ENCODE results near the gene KIR2DL3.
"Not testable (repeated sequence)": the region's sequence is repeated elsewhere in the genome, so short reads cannot be mapped to it uniquely, and the experiment has no call there.

KIR2DL3 gene

DNA sequence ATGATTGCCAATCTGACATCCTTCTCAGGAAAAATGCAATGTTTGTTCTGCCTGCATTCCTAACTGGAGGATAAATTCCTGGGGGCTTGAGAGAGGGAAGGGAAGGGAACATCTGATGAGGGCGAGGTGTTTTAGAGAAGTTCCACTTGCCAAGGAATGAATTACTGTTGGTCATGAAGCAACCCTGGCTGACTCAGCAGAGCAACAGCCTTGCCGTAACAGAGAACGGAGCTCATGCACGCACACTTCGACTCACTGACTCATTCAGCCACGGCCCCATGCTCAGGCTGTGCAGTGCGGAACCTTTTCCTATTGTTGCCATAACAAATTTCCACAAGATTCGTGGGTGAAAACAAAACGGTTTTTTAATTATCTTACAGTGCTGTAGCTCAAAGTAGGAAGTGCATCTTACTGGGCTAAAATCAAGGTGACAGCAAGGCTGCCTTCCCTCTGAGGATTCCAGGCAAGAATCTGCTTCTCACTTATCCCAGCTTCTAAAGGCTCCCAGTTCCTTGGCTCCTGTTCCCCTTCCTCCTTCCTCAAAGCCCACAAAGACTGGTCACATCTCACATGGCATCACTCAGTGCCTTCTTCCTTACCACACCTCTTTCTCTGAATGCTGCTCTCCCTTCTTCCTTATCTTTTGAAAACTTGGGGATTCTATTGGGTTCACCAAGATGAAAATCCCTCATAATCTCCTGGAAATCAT is 9.5 kb downstream of the KIR2DL3 start:
- DNase-seq = peak; percentile 98

DNA sequence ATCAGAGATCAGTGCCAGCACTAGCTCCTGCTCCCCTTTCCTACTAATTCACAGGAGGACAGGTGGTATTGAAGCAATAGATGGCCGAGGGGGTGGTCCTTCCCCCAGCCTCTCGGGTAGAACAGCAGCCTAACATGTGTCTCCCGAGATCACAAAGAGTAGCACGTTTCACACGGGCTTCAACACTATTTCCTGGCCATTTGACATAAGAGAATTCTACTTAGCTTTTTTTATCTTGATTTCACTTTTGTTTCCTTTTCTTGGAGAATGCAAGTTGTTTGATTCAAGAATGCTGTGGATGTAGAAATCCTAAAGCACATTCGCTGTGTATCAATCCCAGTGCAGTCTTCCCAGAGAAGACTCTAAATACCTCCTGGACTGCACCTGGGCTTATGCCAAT is 12.0 kb downstream of the KIR2DL3 start:
- peak; percentile 70 for DNase-seq

DNA sequence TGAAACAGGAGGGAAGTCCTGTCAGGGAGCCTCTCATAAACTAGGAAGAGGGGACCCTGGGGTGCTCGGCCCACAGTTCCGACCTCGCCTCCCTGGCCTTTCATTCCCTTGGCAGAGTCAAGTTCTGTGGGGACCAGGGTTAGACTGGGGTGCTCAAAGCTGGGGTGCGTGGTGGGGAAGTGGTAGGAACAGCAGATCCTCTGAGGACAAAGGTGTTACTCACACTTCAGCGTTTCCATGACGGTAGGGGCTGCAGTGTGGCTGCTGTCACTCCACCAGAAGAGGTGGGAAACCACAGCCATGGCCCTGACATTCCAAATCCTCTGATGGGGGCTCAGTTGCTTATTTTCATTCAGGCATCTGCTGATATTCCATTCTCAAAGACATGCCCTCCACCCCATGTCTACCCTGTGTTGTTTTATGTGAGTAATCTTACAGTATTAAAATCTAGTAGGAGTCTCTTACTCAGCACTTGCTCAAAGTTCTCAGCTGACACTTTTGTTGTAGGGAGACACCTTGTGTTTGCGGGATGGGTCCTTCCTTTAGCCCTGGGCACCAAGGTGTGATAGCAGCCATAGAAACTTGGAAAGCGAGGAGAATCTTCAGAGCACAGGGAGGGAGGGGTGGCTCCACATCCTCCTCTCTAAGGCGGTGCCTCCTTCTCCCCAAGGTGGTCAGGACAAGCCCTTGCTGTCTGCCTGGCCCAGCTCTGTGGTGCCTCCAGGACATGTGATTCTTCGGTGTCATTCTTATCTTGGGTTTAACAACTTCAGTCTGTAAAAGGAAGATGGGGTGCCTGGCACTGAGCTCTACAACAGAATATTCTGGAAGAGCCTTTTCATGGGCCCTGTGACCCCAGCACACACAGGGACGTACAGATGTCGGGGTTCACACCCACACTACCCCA is 18.1 kb downstream of the KIR2DL3 start:
- DNase-seq = not testable (repeated sequence)

DNA sequence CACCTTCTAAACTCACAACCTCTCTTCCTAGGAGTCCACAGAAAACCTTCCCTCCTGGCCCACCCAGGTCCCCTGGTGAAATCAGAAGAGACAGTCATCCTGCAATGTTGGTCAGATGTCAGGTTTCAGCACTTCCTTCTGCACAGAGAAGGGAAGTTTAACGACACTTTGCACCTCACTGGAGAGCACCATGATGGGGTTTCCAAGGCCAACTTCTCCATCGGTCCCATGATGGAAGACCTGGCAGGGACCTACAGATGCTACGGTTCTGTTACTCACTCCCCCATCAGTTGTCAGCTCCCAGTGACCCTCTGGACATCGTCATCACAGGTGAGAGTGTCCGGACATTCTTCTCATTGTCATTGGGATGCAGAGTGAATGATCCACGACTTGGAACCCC is 20.3 kb downstream of the KIR2DL3 start:
- DNase-seq = not testable (repeated sequence)

DNA sequence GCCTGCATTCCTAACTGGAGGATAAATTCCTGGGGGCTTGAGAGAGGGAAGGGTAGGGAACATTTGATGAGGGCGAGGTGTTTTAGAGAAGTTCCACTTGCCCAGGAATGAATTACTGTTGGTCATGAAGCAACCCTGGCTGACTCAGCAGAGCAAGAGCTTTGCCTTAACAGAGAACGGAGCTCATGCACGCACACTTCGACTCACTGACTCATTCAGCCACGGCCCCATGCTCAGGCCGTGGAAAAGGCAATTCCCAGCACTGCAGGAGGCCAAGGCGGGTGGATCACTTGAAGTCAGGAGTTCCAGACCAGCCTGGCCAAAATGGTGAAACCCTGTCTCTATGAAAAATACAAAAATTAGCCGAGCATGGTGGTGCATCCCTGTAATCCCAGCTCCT is 25.9 kb downstream of the KIR2DL3 start:
- DNase-seq = peak; percentile 93

DNA sequence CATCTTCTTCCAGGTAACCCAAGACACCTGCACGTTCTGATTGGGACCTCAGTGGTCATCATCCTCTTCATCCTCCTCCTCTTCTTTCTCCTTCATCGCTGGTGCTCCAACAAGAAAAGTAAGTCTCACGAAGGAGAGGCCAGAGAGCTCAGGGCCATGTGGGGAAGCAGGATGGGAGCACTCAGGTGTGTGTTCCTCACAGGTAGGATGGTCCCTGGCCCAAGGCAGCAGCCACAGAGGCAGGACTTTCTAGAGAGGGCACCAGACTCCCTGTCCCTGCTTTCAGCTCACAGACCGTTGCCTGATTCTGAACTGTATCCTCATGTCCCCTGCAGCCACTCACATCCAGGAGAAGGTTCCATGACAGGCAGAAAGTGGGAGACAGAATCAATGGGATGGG is 28.2 kb downstream of the KIR2DL3 start:
- not testable (repeated sequence) for DNase-seq

DNA sequence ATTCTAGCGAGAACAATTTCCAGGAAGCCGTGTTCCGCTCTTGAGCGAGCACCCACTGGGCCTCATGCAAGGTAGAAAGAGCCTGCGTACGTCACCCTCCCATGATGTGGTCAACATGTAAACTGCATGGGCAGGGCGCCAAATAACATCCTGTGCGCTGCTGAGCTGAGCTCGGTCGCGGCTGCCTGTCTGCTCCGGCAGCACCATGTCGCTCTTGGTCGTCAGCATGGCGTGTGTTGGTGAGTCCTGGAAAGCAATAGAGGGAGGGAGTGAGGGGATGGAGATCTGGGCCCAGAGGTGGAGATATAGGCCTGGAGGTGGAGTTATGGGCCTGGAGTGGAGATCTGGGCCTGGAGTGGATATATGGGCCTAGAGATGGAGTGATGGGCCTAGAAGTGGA is 31.3 kb downstream of the KIR2DL3 start, which contains the start of gene KIR2DL1:
KIR2DL1 (plus strand) TSS at position 148 of the 400 bp plus-strand sequence; CDS start at position 206, 58 bp downstream.
- not testable (repeated sequence) for DNase-seq

DNA sequence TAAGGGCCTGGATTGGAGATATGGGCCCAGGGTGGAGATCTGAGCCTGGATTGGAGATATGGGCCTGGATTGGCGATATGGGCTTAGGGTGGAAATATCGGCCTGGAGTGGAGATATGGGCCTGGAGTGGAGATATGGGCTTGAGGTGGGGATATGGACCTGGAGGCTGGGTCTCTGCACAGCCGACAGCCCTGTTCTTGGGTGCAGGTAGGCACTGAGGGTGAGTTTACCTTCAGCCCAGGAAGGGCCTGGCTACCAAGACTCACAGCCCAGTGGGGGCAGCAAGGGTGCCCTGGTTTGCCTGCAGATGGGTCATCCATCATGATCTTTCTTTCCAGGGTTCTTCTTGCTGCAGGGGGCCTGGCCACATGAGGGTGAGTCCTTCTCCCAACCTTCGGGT is 32.2 kb downstream of the KIR2DL3 start:
- DNase-seq = not testable (repeated sequence)

DNA sequence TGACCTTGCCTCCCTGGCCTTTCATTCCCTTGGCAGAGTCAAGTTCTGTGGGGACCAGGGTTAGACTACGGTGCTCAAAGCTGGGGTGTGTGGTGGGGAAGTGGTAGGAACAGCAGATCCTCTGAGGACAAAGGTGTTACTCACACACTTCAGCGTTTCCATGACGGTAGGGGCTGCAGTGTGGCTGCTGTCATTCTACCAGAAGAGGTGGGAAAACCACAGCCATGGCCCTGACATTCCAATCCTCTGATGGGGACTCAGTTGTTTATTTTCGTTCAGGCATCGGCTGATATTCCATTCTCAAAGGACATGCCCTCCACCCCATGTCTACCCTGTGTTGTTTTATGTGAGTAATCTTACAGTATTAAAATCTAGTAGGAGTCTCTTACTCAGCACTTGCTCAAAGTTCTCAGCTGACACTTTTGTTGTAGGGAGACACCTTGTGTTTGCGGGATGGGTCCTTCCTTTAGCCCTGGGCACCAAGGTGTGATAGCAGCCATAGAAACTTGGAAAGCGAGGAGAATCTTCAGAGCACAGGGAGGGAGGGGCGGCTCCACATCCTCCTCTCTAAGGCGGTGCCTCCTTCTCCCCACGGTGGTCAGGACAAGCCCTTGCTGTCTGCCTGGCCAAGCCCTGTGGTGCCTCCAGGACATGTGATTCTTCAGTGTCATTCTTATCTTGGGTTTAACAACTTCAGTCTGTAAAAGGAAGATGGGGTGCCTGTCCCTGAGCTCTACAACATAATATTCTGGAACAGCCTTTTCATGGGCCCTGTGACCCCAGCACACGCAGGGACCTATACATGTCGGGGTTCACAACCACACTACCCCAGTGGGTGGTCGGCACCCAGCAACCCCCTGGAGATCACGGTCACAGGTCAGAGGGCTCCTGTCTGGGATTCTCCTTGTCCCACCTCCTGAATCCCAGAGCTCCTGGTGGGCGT is 33.0 kb downstream of the KIR2DL3 start:
- DNase-seq = not testable (repeated sequence)

DNA sequence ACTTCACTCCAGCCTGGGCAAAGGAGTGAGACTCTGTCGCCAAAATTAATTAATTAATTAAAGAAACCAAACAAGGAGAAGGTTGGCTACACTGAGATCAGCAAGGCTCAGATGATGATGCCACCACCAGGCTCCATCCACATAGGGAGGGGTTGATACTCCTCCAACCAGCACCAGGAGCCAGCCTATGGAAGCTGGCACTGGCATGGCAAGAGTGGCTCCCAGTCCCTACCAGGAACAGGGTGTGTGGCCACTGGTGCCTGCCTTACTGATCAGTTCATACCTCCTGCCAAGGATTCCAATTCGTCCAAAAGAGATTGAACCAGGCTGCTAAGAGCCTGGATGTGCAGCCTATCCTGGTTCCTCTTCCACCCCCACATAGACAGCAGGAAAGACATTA is 34.4 kb downstream of the KIR2DL3 start:
- not testable (repeated sequence) for DNase-seq

DNA sequence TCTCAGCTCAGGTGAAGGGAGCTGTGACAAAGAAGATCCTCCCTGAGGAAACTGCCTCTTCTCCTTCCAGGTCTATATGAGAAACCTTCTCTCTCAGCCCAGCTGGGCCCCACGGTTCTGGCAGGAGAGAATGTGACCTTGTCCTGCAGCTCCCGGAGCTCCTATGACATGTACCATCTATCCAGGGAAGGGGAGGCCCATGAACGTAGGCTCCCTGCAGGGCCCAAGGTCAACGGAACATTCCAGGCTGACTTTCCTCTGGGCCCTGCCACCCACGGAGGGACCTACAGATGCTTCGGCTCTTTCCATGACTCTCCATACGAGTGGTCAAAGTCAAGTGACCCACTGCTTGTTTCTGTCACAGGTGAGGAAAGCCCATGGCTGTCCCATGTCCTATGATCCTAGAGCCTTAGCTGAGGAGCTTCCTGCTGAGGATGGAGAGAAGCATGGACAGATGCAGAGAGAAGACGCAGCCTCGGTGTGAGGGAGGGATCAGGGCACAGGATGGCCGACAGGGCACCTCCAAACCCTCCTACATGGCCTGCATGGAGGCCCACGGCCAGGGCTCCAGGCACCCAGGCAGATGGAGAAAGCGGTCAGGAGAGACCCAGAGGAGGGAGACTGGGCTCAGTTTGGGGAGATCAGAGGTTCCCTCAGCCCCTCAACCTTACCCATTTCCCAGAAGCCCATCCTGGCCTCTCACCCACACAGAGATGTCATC is 36.9 kb downstream of the KIR2DL3 start:
- DNase-seq = not testable (repeated sequence)

DNA sequence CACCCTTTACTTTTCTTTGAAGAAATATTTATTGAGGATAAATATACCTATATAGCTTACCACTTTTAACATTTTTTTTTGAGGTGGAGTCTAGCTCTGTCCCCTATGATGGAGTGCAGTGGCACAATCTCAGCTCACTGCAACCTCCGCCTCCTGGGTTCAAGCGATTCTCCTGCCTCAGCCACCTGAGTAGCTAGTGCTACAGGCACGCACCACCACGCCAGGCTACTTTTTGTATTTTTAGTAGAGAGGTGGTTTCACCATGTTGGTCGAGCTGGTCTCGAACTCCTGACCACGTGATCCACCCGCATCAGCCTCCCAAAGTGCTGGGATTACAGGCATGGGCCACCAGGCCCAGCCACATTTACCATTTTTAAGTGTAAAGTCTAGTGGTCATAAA is 37.5 kb downstream of the KIR2DL3 start:
- not testable (repeated sequence) for DNase-seq

DNA sequence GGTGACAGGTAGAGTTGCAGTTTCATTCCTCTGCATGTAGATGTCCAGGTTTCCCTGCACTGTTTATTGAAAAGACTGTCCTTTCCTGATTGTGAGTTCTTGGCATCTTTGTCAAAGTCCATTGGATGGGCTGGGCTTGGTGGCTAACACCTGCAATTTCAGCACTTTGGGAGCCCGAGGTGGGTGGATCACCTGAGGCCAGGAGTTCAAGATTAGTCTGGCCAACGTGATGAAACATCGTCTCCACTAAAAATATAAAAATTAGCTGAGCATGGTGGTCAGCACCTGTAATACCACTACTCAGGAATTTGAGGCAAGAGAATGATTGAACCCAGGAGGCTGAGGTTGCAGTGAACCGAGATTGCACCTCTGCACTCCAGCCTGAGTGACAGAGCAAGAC is 39.5 kb downstream of the KIR2DL3 start:
- DNase-seq = not testable (repeated sequence)

DNA sequence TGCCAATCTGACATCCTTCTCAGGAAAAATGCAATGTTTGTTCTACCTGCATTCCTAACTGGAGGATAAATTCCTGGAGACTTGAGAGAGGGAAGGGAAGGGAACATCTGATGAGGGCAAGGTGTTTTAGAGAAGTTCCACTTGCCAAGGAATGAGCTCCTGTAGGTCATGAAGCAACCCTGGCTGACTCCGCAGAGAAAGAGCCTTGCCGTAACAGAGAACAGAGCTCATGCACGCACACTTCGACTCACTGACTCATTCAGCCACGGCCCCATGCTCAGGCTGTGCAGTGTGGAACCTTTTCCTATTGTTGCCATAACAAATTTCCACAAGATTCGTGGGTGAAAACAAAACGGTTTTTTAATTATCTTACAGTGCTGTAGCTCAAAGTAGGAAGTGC is 40.6 kb downstream of the KIR2DL3 start:
- DNase-seq = peak; percentile 85

DNA sequence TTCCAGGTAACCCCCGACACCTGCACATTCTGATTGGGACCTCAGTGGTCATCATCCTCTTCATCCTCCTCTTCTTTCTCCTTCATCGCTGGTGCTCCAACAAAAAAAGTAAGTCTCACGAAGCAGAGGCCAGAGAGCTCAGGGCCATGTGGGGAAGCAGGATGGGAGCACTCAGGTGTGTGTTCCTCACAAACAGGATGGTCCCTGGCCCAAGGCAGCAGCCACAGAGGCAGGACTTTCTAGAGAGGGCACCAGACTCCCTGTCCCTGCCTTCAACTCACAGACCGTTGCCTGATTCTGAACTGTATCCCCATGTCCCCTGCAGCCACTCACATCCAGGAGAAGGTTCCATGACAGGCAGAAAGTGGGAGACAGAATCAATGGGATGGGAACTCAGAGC is 44.6 kb downstream of the KIR2DL3 start:
- not testable (repeated sequence) for DNase-seq

DNA sequence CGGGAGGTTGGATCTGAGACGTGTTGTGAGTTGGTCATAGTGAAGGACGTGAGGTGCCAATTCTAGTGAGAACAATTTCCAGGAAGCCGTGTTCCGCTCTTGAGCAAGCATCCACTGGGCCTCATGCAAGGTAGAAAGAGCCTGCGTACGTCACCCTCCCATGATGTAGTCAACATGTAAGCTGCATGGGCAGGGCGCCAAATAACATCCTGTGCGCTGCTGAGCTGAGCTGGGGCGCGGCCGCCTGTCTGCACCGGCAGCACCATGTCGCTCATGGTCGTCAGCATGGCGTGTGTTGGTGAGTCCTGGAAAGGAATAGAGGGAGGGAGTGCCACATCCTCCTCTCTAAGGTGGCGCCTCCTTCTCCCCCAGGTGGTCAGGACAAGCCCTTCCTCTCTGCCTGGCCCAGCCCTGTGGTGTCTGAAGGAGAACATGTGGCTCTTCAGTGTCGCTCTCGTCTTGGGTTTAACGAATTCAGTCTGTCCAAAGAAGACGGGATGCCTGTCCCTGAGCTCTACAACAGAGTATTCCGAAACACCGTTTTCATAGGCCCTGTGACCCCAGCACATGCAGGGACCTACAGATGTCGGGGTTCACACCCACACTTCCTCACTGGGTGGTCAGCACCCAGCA is 47.9 kb downstream of the KIR2DL3 start:
- DNase-seq = not testable (repeated sequence)

DNA sequence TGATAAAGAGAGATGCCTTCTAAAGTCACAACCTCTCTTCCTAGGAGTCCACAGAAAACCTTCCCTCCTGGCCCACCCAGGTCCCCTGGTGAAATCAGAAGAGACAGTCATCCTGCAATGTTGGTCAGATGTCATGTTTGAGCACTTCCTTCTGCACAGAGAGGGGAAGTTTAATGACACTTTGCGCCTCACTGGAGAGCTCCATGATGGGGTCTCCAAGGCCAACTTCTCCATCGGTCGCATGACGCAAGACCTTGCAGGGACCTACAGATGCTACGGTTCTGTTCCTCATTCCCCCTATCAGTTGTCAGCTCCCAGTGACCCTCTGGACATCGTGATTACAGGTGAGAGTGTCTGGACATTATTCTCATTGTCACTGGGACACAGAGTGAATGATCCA is 49.8 kb downstream of the KIR2DL3 start:
- DNase-seq = peak; percentile 72

DNA sequence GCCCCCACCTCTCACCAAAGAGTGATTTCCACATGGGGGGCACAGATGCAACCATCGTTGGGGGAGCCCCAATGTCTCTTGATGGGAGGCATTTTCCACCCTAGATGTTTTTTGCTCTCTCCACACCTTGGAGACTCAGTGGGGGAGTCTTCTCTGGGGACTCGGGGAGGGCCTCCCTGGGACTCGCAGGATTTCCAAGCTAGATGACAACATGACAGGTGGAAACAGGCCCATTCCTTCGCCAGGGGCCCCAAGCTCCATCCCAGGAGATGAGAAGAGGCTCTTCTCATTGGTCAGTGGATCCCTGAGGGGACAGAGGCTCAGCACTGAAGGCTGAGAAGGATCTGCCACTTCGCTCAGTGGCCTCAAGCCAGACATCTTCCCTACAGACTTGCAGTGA is 52.4 kb downstream of the KIR2DL3 start:
- DNase-seq = no peak

DNA sequence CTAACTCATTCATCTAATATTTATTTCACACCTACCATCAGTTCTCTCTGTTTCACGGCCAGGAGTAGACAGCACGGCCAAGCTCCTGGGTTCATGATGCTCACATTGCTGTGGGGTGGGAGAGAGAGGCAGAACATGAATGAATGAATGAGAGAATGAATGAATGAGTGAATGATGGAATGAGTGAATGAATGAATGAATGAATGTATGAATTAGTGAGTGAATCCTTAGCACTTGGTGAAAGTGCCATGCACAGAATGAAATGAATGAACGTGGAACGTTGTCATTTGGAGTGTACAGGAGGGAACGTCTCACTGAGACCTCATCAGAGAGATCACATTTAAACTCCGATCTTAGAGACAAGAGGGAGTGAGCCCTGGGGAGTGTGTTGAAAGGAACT is 53.2 kb downstream of the KIR2DL3 start:
- DNase-seq = no peak

DNA sequence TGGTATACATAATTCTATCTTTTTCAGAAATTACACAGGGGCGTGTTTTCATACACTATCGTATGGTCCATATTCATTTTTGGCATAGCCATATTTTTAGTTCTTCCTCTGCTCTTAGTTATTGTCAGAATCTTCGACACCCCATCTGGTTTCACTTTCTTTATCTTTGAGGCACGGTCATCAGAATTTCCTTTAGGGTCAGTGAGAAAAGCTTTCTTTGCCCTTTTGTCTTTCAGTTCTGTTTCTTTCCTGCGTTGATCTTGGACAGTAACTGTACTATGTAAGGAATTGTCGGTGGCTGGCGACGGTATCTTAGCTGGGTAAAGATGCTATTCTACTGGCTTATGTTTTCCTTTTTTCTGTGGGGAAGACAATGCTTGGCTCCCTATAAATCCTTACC is 54.5 kb downstream of the KIR2DL3 start:
- DNase-seq = peak; percentile 62

DNA sequence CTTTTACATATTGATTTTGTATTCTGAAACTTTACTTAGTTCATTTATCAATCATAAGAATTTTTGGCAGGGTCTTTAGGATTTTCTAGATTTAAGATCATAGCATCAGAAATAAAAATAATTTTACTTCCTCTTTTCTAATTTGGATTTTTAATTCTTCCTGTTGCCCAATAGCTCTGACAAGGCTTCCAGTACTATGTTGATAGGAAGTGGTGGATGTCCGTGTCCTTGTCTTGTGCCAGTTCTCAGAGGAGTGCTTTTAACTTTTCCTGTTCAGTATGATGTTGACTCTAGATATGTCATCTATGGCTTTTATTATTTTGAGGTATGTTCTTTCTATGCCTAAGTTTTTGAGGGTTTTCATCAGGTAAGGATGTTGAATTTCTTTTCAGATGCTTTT is 57.4 kb downstream of the KIR2DL3 start:
- peak; percentile 93 for DNase-seq

Measured in MV-4-11 (cell line).